Peyer's patch (tissue), 4 donors: ENCODE data around the gene DGKE.

Experiments
- POLR2A ChIP-seq, 2 donors: fragments of 450-650 bp; IDR thresholded peaks; one replicate each; pipeline ENCODE4 v1.5.1; 2017; ENCODE audit warnings: antibody characterized with exemption in 2 of 2, mild to moderate bottlenecking in 2 of 2, moderate library complexity in 2 of 2
- TF ChIP-seq, protein P1 (sequence below), 6 experiments: fragments of 450-650 bp in 4 of 6; fragments of 200-600 bp in 2 of 6; sonication (generic) in 1 of 6; IDR thresholded peaks; one replicate each; pipeline ENCODE4 v1.5.1; 2017 to 2019; ENCODE audit warnings: antibody characterized with exemption in 6 of 6, mild to moderate bottlenecking in 3 of 6, moderate library complexity in 1 of 6

DNA sequence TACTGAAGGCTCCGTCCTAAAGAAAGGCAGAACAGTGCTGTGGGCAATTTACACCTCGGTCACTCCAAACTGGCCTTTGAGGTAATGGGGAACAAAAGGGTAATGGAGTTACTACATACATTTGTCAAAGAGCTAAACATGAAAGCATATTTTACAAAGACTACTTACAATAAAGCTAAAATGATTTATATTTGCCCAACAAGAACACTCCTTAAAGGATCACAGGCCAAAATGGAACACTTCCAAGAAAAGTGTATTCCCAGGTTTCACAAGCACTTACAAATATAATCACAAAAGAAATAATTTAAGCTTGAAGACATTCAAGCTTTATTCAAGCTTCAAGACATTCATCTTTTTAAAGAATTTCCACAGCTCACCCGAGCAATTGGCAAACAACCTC, 29.5 kb upstream of the DGKE start:
- TF ChIP-seq, protein P1, sequence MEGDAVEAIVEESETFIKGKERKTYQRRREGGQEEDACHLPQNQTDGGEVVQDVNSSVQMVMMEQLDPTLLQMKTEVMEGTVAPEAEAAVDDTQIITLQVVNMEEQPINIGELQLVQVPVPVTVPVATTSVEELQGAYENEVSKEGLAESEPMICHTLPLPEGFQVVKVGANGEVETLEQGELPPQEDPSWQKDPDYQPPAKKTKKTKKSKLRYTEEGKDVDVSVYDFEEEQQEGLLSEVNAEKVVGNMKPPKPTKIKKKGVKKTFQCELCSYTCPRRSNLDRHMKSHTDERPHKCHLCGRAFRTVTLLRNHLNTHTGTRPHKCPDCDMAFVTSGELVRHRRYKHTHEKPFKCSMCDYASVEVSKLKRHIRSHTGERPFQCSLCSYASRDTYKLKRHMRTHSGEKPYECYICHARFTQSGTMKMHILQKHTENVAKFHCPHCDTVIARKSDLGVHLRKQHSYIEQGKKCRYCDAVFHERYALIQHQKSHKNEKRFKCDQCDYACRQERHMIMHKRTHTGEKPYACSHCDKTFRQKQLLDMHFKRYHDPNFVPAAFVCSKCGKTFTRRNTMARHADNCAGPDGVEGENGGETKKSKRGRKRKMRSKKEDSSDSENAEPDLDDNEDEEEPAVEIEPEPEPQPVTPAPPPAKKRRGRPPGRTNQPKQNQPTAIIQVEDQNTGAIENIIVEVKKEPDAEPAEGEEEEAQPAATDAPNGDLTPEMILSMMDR (IDR thresholded peaks at IDR 0.05), result no peak
- TF ChIP-seq POLR2A (IDR thresholded peaks at IDR 0.05), result no peak
